ENCODE measurements around the gene AUTS2. TPM values are rescaled to one million over a fixed set of nuclear protein-coding genes. Genes with fewer than 3 reads are reported as not detected.

Gene AUTS2
- total and polyA plus RNA-seq, 9 of the 15 experiments (the other 6 are each of a cell fraction or from before 2014, with no cell fraction given): 0.58 TPM; not detected in 8

- TF ChIP-seq NFIX (CRISPR knock-in tag; IDR thresholded peaks at IDR 0.05; ENCODE audit: low read depth): no peak
- TF ChIP-seq ARID2 (IDR thresholded peaks at IDR 0.05): no peak
These were observed 941.3 kb downstream of the AUTS2 start (continued) for GRCh38 chr7:70539617-70540016.

- Histone ChIP-seq H2AFZ (ENCODE audit: low read depth, low read length) (no peak overlapping the region), H3K9ac (ENCODE audit: insufficient read depth in 1 of 2, low read depth in 2 of 2, low read length in 2 of 2) (no peak overlapping the region), H3K79me2 (ENCODE audit: control insufficient read depth, insufficient read depth, low read length) (no peaks in the 10 kb centered on the region), H3K4me3 (no peak overlapping the region), H3K4me1 (replicated peaks in 1 of 2; ENCODE audit: control insufficient read depth in 2 of 2, insufficient read depth in 2 of 2, low read length in 2 of 2) (no peaks in the 10 kb centered on the region), H3K27ac (ENCODE audit: extremely low read depth, low read depth, low read length) (no peak overlapping the region), H3K9me1 (ENCODE audit: control insufficient read depth, insufficient read depth, low read length) (no peaks in the 10 kb centered on the region), H3K9me3 (replicated peaks; ENCODE audit: control insufficient read depth, insufficient read depth, low read depth, low read length) (no peaks in the 10 kb centered on the region), H3K27me3 (ENCODE audit: control insufficient read depth in 2 of 2, insufficient read depth in 2 of 2, low read length in 2 of 2) (peaks cover 5 to 20% of the 10 kb centered on the region in 2 experiments; a peak in 4 of 5 replicates), H3K36me3 (ENCODE audit: control insufficient read depth, insufficient read depth, low read length) (no peaks in the 10 kb centered on the region), H4K20me1 (replicated peaks; ENCODE audit: control insufficient read depth, insufficient read depth, low read length) (no peaks in the 10 kb centered on the region), H3K4me2 (ENCODE audit: insufficient read depth, low read length) (no peak overlapping the region)
- ChIA-PET CTCF (ENCODE audit: low intra/inter-chr PET ratio) (no interaction called here), POLR2A (interaction anchor here (0.6 kb wide), 1 partner anchor 9 kb away, joined by 3 read pairs; no protein-coding TSS in a partner anchor)
- intact Hi-C loops (cut with micrococcal nuclease): no loop called here
- FAIRE-seq (no peak), DNase-seq (ENCODE audit: extremely low read depth in 1 of 4, low spot score in 3 of 4) (no peak), ATAC-seq (no peak)
- 0% methylated on average over 1 of the region's 1 CpG for WGBS (ENCODE audit: insufficient coverage, low coverage, missing lambda C conversion rate)
- in situ Hi-C loops (cut with MboI): no loop called here
- no TSS peak for BruUV-seq (replicated peaks)
- TF ChIP-seq CHD2 (IDR thresholded peaks at IDR 0.05; ENCODE audit: low read depth, low read length) (no peak), ARID1B (IDR thresholded peaks at IDR 0.05) (no peak), MEIS2 (IDR thresholded peaks at IDR 0.05; ENCODE audit: partially characterized antibody) (no peak), POLR2A (conservative IDR thresholded peaks at IDR 0.05) (no peak), STAG1 (CRISPR knock-in tag; IDR thresholded peaks at IDR 0.05; ENCODE audit: borderline replicate concordance) (no peak), RBM22 (IDR thresholded peaks at IDR 0.05; ENCODE audit: low read depth, low read length, poor library complexity, severe bottlenecking) (no peak)
These were observed 942.4 kb downstream of the AUTS2 start for GRCh38 chr7:70540641-70541040.
